Brain pericyte (primary cell): ENCODE measurements around the gene MYLK3.

Experiments
- DNase-seq: peaks from one replicate; pipeline ENCODE4 v3.0.0-alpha.2; 2012; ENCODE audit warnings: low read depth, low spot score

MYLK3 gene

DNA sequence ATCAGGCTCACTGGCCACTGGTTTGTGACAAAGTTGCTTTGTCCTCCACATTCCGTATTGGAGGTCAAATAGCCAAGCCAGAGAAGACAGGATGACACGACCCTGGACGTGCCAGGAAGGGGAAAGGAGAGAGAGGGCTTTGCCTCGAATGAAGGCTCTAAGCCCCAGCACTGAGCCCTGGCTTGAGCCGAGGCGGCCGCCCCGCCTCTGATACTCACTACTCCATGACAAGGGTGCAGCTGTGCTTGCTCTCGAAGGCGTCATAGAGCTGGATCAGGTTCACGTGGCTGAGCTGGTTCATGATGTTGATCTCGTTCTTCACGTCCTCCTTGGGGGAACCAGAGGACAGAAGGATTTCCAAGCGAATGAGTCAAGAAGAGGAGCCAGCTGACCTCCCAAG lies 19.3 kb downstream of the MYLK3 start:
- no peak for DNase-seq

DNA sequence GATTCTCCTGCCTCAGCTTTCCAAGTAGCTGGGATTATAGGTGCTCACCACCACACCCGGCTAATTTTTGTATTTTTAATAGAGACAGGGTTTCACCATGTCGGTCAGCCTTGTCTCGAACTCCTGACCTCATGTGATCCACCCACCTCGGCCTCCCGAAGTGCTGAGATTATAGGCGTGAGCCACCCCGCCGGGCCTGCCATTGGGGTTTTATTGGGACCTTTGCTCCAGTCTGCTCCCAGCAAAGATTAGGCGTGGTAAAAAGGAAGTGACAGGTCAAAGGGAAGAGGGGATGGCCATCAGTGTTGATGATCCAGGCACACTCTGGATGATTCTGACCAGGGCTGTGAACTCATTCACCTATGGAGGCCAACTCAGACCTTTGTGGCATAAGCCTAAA lies 20.5 kb downstream of the MYLK3 start:
- no peak for DNase-seq

DNA sequence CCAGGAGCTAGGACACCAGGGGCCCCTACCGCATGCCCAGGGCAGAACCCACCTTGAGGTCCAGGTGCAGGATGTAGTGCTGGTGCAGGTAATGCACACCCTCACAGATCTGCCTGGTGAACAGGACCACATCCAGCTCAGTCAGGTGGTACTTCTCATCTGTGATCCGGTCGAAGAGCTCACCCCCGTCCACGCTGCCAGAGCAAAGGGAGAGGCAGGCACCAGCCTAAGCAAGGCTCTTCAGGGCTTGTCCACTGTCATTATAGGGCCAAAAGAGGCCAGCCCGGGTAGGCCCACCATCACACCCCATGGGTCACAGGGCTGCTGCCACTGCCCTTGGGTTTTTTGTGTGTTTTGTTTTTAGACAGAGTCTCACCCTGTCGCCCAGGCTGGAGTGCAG lies 21.0 kb downstream of the MYLK3 start:
- DNase-seq = no peak

DNA sequence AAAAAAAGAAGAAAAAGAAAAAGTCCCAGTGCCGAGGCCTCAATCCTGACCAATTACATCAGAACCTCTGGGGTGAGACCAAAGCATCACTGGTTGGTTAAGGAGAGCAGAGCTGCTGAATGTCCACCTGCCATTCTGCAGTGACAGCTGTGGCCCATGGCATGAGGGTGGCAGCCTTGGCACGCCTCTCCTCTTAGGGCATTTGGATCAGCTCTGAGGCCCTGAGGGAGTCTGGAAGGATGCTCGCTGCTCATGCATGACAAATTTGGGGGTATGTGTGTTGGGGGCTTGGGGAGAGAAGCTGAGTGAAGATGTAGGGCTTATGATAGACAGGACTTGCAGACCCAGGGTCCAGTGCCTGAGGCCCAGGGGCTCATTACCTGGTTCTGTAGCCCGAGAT lies 26.3 kb downstream of the MYLK3 start:
- no peak for DNase-seq

DNA sequence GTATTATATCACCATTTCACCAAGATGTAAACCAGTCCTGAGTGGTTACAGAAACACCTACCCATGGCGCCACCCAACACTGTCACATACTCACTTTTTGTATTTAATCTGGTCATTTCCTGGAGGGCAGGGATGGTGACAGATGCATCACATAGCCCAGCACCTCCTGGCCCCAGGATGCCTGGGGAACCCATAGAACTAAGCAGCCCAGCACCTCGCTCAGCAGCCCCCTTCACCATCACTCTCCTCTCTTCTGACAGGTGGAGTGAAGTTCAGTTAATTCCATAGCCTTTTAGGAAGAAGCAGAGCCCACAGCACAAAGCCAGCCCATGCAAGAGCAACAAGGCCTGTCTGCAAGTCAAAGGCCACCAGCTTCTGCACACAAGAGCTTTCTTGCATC lies 27.5 kb downstream of the MYLK3 start:
- DNase-seq = no peak

DNA sequence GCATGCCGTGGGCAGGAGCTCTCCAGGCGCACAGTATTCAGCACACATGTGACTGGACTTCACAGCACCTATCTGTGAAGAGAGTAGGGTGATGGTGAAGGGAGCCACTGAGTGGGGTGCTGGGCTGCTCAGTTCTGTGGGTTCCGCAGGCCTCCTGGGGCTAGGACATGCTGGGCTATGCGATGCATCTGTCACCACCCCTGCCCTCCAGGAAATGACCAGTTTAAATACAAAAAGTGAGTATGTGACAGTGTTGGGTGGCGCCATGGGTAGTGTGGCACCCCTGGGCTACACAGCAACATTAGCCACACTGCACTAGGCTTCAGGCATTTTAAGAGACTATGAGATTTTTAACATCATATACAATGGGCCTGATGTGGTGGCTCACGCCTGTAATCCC lies 28.6 kb downstream of the MYLK3 start:
- DNase-seq = no peak

DNA sequence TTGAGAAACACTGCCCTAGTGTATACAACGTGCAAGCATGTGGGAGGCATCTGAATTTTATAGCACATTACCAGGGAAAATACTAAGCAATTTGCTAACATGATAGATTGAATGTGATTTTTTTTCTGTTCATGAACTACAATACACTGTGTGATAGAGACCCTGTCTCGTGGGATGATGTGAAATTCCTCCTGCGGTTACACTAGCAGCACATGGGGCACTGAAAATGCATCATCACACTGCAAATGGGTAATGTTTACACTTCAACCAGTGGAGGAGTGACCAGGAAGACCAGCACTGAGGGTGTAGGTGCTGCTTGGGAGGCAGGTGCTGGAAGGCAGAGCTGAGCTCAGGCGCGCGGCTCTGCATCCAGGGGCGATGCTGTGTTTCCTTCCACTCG lies 29.9 kb downstream of the MYLK3 start:
- no peak for DNase-seq

DNA sequence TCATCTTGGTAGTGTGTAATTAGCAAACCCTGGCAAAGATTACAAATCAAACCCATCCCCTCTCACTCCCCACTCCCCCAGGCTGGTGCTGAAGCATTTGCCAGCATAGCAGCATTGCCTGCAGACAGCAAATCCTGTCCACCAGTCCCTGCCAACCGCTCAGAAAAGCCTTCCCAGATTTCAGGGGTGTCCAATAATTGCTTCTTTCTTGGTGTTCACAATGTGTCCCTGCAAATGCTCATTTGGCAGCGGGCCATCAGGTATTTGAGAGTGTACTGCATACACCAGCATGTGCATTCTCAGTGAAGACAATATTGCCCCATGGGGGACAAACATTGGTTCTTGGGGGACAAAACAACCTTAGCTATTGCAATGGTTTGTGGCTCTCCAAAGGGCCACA lies 30.5 kb downstream of the MYLK3 start:
- DNase-seq = no peak

DNA sequence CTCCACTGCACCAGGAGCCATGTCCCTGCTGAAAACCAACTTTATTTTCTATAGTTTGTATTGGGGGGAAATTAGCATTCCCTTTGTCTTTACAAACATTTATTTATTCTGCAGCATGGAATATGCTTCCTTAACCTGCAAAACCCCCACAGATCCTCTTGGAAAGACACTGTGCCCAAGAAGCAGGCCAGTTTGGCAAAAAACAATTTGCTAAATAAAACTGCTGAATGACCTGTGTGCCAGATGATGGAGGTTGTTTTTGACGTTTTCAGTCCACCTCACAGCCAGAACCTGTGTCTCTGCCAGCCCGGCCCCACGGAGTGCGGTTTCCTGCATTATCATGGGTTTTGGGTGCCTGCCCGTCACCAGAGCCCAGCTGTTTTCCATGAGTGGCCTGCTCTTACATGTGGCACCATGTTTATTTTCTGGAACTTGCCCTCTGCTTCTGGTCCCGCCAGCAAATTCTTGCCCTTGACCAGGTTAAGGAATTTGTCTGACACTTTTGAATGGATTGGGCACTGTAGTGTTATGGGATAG lies 32.3 kb downstream of the MYLK3 start:
- no peak for DNase-seq

DNA sequence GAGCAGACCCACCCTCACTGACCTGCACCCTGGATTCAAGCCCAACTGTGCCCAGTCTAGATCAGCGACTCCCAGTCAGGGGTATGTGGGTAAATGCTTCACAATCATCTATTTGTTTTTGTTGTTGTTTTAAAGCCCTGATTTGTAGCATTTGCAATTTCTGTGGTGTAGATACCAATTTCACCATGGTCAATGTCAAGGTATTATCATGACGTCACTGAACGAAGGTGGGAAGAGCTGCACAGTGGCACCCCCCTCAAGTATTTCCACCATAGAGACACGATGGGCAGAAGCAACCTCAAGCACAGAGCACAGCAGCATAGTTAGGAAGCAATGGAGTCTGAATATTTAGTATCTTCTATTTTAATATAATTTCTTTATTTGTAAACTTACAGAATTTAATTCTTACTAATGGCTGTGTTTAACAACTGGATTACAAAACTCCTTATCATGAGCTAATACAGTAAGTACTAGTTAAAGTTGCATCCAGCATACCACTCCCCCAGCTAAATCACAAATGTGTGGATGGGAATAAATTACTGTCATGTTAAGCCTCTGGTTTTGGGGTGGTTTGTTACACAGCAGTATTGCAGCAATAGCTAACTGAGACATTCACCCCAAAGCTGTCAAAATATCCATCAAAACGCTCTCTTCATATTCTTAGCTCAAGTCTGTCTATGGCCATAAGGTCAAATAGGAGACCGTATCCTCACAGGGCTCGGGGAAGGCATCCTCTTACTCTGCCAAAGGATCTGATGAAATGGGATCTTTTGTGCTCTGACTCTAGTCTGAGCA lies 33.1 kb downstream of the MYLK3 start:
- DNase-seq = no peak

DNA sequence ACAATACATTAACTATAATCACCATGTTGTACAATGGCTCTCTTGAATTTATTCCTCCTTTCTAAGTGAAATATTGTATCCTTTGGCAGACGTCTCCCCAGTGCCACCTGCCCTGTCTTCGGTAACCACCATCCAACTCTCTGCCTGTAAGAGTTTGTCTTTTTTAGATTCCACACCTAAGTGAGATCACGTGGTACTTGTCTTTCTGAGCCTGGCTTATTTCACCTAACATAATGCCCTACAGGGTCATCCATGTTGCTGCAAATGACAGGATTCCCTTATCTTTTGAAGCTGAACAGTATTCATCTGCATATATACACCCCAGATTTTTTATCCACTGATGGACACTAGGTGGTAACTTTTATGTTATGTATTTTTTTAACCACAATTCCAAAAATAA lies 34.5 kb downstream of the MYLK3 start:
- DNase-seq = no peak

DNA sequence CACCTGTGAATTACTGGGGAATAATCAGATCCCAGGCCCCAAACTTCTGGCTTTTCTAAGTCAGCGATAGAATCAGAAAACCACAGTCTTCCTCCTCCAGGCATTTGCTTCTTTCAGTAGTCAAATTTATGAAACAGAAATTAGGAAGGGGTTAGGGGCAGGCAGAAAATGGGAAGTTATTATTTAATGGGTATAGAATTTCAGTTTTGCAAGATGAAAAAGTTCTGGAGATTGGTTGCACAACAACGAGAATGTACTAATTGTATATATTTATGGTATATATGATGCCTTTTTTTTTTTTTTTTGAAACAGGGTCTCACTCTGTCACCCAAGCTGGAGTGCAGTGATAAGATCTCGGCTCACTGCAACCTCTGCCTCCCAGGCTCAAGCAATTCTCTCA lies 35.2 kb downstream of the MYLK3 start:
- DNase-seq = no peak

DNA sequence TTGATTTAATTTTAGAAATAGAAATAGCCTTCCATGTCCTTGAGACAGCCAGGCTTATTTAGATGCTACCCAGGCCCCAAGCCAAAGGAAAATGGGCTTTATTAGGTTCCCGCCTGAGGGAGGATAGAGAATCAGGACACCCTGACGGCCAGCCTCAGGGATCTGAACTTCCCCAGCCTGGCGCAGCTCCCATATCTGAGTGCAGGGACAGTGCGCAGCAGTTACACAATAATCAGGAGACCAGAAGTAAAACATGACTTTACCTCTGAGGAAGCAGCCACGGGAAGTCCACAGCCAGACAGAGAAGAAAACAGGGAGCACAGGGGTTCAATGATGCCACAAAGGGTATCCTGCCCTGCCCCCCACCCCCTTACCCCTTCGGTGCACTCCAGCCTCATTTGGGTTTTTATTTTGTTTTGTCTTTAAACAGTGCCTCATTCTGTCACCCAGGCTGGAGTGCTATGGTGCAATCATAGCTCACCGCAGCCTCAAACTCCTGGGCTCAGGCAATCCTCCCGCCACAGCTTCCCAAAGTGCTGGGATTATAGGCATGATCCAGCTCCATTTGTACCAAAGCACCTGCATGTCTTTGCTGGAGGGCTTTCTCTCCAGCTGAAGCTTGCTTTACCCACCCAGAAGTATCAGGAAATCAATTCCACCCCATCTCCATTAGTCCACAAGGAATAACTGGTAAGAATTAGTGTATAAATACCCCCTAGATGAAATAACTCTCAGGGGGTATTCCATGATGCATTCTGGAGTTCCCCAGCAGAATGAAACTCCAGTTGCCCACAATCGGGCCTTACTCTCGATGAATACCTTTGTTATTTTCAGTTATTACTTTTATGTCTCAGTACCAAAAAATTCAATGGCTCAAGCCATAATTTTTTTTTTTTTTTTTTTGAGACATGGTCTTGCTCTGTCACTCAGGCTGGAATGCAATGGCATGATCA lies 36.8 kb downstream of the MYLK3 start:
- no peak for DNase-seq

DNA sequence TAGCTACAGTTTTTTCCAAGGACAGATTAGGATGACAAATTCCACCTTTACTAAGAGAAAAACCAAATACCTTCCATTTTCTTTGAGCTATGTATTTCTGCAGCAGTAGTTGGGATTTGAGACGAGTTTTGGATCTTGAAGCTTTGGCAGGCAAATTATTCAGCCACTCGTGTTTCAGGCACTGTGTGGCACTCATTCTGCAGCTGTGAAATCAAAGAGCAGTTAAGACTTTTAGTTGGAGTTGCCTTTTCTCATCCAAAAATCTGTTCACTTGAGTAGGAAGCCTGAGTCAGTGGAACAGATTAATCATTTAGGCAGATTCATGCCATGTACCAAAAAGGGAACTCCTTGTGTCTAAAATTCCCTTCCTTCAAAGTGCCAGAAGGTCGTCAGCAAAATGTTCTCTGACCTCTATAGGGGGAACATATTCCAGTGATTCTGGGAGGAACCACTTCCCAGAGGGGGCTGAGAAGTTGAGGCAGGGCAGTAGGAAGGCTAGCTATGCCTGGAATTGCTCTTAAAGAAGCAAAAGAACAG lies 38.6 kb downstream of the MYLK3 start:
- no peak for DNase-seq

DNA sequence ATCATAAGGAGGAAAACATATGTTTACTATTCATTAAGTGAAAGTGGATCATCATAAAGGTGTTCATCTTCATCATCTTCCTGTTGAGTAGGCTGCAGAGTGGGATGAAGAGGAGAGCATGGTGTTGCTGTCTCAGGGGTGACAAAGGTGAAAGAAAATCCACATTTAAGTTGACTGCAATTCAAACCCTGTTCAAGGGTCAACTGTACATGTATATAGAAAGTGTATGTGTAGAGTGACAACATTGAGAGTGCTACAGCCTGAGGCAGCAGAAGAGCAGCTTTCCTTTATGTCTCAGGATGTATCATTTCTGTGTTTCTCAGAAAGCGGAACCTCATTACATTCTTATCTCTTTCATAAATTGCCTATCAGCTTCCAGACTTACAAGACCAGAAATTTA lies 41.5 kb downstream of the MYLK3 start:
- DNase-seq = no peak

DNA sequence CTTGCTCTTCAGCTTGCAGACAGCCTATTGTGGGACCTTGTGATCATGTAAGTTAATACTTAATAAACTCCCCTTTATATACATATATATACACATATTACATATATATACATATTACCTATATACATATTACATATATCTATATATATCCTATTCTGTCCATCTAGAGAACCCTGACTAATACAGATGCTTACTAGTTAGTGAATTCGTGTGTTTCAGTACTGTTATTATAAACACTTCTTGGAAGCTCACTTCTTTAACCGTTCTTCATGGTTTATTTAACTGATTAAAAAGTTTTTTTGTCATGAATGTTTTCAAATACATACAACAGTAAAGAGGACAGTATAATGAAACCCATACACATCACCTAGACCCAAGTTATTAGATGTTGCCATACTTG lies 46.1 kb downstream of the MYLK3 start:
- DNase-seq = no peak

DNA sequence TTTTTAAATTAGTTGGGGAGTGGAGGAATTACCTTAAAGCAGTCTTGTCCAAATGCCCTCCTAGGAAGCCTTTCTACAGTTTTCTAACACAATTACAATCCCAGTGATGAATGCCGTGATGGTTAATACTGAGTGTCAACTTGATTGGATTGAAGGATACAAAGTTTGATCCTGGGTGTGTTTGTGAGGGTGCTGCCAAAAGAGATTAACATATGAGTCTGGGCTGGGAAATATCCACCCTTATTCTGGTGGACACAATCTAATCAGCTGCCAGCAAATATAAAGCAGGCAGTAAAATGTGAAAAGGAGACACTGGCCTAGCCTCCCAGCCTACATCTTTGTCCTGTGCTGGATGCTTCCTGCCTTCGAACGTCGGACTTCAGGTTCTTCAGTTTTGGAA lies 46.5 kb downstream of the MYLK3 start:
- DNase-seq = no peak

DNA sequence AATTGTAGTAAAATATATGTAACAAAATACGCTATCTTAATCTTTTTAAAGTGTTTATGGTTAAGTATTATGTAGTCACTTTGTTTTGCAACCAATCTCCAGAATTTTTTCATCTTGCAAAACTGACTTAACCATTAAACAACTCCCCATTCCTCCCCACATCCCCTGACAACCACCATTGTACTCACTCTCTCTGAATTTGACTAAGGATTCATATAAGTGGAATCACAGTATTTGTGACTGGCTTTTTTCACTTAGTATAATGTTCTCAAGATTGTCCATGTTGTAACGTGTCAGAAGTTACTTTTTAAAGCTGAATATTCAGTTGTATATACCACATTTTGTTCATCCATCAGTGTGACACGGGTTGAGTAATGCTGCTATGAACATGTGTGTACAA lies 48.1 kb downstream of the MYLK3 start:
- no peak for DNase-seq

DNA sequence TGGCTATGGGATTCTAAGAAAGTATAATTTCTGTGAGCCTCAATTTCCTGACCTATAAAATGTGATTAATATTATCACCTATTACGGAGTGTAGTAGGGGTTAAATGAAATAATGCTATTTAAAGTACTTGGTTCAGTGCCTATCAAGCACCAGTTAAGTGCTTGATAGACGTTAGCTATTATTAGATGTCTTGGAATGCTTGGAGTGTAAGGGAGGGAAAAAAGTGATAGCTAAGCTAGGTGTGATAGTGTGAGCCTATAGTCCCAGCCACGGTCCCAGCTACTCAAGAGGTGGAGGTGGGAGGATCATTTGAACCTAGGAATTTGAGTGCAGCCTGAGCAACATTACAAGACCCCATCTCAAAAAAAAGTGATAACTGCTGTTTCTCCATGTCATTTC lies 51.2 kb downstream of the MYLK3 start:
- DNase-seq = no peak

DNA sequence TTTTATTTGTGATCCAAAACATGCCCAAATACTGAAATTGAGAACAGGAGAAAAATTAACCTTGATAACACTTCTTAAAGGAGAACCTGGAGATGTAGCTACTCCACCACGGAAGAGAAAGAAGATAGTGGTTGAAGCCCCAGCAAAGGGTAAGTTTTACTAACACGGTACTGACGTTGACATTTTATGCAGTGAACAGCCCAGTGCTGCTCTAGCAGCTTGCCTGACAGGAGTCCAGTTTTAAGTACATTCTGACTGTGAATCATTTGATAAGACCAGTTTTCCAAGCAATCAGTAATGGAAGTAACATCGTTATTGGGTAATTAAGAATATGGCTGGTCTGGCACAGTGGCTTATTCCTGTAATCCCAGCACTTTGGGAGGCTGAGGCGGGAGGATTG lies 52.2 kb downstream of the MYLK3 start:
- DNase-seq = no peak

DNA sequence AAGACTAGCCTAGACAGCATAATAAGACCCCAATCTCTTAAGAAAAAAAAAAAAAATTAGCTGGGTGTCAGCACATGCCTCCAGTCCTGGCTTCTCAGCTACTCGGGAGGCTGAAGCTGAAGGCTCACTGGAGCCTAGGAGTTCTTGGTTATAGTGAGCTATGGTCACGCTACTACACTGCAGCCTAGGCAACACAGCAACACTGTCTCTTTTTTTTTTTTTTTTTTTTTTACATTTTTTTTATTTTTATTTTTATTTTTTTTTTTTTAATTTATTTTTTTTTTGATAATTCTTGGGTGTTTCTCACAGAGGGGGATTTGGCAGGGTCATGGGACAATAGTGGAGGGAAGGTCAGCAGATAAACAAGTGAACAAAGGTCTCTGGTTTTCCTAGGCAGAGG lies 54.5 kb downstream of the MYLK3 start:
- no peak for DNase-seq

DNA sequence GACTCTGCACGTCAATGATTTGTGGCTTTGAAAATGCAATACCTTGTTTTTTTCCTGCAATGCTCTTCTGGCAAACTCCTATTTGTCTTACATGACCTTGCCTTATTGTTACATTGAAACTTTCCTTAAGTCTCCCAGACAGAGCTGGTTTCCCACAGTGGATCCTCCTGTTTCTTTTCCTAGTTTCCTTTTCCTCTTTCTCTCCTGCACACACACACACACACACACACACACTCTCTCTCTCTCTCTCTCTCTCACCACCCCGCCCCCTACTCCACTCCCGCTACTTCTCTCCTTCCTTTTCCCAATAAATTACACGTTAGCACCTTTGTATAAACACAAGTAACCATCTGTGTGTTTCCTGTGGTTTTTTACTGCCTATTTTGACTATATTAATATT lies 56.4 kb downstream of the MYLK3 start:
- no peak for DNase-seq
